SIG-M5 treated with dmso at 0.1 percent for 504 hours (cell line): ENCODE measurements around the gene GPATCH4.
"Not testable (repeated sequence)": the region's sequence is repeated elsewhere in the genome, so short reads cannot be mapped to it uniquely, and the experiment has no call there.

ENCODE experiments used
- DNase-seq: peaks from one replicate; lab custom pipeline; 2025; ENCODE audit not compliant: unreplicated experiment; lab: John Stamatoyannopoulos, UW

GPATCH4 gene

DNA sequence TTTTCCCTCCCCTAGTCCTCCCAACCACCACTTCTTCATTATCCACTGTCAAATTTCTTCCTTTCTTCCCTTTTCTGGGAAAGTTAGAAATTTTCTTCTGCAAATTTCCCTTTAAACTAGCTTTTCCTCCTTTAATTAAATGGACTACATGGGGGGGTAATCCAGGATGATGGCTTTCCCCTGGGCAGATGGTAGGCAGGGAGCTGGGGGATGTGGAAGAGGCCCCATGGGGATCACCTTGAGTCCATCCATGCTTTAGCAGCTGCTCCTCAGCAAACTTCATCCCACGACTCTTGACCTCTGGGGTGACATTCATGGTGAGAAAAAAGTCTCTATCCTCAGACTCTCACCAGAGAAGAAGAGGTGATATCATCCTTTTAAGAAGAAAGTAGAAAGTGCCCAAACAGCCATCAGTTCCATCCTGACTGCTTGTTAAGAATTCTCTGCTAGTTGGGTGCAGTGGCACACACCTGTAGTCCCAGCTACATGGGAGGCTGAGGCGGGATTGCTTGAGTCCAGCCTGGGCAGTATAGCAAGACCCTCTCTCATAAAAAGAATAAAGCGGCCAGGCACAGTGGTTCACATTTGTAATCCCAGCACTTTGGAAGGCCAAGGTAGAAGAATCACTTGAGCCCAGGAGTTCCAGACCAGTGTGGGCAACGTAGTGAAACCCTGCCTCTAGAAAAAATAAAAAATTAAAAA lies 2.4 kb downstream of the GPATCH4 start:
- DNase-seq: no peak

DNA sequence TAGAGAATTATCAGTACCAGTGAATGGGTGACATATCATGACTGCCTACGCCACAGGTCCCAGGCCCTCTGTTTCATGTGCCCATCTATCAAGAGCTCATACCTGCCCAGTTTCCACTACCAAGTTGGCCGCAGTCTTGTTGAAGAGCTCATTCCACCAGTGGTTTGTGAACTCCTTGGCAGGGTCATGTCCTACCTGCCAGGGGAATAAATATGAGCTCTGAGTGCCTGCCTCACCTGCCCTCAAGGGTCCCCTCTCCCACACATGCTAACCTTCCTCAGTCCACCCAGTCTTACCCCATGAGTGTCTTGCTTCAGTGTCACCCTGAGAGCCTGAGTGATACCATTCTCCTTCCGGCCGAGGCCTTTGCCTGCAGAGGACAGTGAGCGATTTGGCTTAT lies 3.2 kb downstream of the GPATCH4 start:
- DNase-seq: no peak

DNA sequence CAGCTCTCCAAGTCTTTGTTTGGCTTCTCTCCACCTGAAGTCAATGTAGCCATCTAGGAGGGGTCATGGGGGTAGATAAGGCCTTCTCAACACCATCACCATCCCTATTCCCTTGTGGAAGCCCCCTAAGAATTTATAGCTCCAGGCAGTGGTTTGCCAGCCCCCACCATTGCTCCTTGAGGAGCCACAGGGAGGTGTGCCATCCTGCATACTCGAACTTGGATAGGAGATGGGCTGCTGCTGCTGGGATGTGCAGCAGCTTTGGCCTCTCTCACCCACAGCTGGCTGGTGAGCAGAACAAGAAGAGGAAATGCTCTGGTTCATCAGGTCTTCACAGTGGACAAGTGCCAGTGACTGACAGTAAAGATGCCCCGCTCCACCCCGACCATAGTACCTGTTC lies 4.9 kb downstream of the GPATCH4 start:
- no peak for DNase-seq

DNA sequence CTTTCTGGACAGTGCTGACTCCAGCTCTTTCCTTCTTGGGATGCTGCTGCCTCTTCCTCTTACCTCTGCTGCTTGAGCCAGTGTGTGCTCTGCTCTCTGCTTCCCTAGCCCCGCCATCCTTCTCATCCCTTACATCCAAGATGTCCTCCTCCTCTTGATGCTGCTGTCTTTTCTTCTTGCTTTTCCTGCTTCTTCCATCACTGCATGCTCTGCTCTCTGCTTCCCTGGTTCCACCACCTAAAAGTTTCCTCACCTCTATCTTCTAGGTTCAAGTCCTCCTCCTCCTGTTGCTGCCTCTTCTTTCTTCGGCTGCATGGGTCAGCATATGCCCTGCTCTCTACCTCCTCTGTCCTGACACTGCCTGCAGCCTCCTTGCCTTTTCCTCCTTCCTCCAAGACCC lies 6.3 kb downstream of the GPATCH4 start:
- no peak for DNase-seq

DNA sequence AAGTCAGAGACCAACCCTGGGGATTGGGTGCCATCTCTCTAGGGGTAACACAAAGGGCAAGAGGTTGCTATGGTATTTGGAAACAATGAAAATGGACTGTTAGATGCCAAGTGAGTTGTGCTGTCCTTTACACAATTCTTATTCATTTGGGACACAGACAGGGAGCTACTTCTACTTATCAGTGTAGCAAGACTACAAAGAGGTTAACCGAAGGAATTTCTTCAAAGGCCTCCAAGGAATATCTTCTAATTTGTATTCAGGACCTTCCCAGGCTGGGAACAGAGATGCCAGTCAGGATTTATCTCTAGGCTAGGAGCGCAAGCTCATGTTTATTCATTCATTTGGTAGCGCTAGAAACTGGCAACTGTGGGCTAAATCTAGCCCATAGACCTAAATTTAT lies 7.1 kb downstream of the GPATCH4 start:
- no peak for DNase-seq

DNA sequence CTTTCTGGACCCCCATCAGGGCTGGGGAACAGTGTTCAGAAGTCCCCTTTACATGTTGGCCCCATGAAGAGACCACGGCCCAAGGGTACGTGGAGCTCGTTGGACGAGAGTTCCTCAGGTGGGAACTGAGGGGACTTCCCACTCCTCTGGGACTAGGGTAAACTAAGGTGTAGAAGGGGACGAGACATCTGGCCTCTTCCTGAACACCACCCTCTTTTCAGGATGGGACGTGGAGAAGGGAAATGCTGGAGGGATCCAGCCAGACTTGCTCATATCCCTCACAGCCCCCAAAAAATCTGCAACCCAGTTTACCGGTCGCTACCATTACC lies 7.7 kb downstream of the GPATCH4 start:
- DNase-seq: no peak

DNA sequence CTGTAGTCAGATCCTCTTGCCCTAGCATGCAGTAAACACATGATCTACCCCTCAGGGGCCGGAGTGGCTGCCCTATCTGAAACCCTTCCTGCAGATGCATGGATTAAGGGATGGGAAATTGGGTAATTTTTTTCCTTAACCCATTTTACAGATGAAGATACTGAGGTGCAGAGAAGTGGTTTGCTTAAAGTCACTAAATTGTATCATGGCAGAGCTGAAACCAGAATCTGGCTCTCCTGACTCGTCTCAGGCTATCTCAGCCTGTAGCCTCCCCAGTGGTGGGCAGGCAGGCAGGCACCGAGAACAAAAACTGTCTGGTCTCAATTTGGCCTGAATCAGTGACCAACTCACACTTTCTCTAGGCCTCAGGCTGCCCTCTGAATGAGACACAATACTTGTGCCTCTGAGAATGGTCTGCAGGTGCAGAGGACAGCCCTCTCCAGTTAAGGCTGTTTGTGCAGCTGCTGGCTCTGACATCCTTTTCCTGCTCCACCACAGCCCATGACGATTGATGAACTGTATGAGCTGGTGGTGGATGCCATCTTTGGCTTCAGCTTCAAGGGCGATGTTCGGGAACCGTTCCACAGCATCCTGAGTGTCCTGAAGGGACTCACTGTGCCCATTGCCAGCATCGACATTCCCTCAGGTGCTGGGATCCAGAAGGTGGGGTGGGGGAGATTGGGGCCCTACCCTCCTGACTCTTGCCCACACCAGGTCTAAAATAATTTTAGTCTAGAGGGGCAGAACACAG lies 8.2 kb downstream of the GPATCH4 start:
- no peak for DNase-seq

DNA sequence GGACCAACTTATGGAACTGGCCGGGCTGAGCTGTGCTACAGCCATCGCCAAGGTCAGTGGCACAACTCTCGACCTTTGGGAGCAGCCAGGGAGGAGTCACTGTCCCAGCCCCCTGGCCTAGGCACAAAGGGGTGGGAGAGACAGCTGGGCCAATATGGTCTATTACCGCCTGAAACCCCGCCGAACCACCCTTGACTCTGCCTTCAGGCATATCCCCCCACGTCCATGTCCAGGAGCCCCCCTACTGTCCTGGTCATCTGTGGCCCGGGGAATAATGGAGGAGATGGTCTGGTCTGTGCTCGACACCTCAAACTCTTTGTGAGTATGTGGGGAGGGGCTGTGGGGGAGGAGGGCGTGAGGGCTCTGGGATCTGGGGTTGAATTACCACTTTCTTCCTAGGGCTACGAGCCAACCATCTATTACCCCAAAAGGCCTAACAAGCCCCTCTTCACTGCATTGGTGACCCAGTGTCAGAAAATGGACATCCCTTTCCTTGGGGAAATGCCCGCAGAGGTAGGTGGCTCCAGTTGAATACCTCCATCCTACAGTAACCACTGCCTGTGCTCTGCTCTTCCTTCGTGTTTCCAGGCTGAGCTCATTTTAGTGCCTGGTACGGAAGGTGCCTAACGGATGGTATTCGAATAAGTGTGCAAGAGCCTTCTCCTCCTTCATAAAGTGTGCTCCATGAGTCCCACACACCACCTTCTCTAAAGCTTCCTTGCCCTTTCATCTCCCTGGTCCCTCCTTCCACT lies 8.9 kb downstream of the GPATCH4 start:
- DNase-seq: no peak

DNA sequence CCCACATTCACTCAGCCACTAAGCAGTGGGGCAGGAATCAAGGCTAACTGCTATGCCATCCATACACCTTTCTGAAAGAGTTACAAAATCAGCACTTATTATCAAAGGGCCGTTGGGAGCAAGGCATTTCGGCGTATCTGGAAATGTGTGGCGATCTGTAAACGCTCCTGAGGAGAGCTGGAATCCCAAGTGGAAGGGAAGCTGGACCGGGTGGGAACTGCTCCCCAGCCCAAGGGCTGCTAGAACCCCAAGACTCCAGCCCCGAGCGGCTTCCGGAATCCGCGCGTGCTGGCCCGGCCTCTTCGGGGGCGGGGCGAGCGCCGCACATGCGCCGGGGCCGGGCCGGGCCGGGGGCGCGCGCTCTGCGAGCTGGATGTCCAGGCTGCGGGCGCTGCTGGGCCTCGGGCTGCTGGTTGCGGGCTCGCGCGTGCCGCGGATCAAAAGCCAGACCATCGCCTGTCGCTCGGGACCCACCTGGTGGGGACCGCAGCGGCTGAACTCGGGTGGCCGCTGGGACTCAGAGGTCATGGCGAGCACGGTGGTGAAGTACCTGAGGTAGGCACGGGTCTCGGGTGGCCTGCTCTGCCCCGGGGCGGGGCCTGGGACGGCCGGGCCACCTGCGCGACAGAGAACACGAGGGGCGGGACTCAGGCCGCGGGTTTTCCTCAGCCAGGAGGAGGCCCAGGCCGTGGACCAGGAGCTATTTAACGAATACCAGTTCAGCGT lies 9.7 kb downstream of the GPATCH4 start, which contains the start of gene NAXE:
Gene NAXE (plus strand): TSS at position 345 of the 726 bp plus-strand sequence. CDS start 29 bp downstream, at position 374.
- peak; percentile 65 for DNase-seq

DNA sequence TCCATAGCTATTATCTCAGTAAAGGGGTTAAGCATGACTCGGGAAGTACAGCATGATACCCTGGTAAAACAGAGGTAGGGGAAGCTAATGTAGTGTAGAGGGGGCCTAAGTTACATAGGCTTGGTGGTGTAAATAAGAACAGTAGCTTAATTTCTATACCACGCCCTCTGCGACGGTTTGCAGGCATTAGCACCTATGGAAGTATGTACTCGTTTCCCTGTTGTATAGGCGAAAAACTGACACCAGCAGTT lies 10.2 kb downstream of the GPATCH4 start:
- no peak for DNase-seq

DNA sequence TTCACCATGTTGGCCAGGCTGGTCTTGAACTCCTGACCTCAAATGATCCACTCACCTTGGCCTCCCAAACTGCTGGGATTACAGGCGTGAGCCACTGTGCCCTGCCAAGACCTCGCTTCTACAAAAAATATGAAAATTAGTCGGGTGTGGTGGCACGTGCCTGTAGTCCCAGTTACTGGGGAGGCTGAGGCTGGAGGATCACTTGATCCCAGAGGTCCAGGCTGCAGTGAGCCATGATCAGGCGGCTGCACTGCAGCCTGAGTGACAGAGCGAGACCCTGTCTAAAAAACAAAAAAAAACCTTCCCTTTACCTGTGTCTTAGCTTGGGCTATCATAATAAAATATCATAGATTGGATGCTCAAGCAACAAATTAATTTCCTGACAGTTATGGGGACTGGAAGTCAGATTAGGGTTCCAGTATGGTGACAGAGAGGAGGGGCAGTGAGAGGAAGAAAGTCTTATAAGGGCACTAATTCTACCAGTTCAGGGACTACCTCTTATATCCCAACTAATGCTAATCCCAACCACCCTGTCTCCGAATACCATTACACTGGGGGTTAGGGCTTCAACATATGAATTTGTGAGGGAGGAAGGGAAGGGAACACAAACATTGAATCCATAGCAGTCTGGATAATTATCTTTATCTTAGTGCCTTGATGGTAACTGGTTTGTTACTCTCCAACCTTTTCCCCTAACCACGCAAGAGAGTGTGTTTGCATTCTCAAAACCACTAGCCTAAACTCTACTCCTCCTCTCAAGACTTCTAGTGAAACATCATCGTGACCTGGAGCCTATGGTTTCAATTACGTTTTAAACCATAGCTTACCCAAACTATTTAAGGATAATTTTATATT lies 10.7 kb downstream of the GPATCH4 start:
- DNase-seq: no peak

DNA sequence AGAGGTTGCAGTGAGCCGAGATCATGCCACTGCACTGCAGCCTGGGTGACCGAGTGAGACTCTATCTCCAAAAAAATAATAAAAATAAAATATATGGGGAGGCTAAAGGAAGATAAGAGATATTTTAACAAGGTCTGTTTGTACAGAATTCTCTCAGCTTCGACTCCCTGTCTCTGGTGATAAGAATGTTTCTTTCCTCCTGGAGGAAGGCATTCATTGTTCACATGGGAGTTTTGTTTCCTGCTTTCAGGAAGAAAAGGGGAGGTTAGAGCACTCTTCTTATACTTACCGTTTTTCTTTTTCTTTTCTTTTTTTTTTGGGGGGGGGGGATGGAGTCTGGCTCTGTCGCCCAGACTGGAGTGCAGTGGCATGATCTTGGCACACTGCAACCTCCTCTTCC lies 11.7 kb downstream of the GPATCH4 start:
- no peak for DNase-seq

DNA sequence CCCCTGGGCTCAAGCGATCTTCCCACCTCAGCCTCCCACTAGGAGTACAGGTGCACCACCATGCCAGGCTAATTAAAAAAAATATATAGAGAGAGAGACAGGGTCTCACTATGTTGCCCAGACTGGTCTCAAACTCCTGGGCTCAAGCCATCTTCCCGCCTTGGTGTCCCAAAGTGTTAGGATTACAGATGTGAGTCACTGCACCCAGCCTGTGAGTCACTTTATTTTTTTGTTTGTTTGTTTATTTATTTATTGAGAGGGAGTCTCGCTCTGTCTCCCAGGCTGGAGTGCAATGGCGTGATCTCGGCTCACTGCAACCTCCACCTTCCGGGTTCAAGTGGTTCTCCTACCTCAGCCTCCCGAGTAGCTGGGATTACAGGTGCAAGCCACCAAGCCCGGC lies 13.4 kb downstream of the GPATCH4 start:
- not testable (repeated sequence) for DNase-seq

DNA sequence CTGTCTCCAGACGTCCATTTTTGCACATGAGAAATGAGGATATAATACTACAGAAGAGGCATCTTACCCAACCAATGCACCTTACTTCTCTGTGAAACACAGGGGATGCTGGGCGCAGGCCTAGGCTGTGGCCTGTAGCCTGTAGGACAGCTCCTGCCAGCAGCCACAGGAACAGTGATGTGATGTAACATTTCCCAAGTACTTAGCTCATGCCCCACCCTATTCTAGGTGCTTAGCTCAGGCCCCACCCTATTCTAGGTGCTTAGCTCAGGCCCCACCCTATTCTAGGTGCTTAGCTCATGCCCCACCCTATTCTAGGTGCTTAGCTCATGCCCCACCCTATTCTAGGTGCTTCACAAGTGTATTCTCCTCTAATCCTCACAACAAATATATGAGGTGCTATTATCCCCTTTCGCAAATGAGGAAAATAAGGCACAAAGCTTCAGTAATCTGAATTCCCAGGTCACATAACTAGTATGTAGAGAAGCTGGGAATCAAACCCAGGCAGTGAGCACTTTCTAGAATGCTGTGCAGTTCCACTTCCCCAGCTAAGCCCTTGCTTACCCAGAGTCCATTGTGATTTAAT lies 14.3 kb downstream of the GPATCH4 start:
- no peak for DNase-seq

DNA sequence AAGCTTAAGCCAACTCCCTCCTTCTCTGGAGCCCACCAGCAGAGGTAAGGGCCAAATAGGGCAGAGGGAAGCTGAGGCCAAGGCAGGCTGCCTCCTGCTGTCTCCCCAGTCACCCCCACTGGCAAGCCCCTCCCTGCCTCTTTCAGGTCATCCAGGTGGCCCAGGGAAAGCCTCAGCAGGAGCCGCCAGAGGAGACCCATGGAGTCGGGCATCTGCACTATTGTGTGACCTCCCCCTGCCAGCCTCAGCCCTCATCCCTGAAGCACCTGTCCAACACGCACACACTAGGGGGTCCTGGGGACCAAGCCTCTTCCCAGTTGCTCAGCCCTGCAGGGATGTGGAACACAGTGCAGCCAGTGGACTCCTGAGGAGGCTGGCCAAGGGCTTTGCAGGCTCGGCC lies 15.0 kb downstream of the GPATCH4 start:
- no peak for DNase-seq

DNA sequence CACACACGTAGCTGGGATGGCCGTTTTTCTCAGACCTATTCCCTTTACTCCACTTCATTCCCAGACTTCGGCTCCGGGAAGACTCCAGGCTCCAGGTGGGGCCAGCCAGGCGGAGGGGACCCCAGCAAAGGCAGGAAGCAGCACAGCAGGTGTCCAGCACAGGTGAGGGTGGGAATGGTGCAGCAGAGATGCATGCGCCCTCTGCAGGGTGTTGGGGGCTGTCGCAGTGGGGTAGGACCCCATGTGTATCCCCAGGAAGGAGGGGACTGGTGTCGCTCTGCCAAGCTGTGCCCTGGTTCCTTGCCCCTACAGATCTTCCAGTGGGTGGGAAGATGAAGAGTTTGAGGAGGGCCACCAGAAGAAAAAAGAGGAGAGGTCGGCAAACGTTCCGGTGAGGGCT lies 16.5 kb downstream of the GPATCH4 start:
- DNase-seq: no peak

DNA sequence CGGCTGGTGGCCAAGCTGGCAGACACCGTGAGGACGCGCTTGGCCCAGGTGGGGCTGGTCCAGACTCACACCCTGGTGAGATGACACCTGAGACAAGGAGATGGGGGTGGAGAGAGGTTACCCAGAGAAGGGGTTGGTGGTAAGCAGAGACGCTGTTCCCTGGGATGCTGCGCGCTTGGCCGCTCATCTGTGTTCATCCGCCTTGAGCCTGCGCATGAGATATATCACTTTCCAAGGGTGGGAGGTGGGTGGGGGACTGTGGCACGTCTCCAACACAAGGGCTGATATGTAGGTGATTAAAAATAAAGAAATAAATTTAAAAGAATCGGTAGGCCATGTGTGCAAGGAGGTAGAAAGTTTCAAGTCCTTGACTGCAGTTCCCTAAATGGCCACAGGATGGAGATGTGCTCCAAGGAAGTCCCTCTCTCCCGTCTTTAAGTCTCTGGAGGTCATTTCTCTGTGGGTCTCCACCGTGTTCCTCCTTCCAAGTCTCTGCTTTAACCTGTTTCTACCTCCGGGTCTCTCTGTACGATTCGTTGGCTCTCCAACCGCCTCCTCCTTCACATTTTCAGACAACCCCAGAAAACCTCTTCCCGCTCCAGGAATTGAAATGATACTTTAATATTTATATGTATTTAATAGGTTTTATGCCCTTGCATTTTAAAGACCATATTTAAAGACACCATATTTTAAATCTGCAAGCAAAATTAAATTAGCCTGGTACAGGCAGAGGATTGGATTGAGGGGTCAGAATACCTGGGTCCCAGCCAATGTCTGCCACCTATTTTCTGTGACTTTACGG lies 17.3 kb downstream of the GPATCH4 start:
- DNase-seq: peak; percentile 88

DNA sequence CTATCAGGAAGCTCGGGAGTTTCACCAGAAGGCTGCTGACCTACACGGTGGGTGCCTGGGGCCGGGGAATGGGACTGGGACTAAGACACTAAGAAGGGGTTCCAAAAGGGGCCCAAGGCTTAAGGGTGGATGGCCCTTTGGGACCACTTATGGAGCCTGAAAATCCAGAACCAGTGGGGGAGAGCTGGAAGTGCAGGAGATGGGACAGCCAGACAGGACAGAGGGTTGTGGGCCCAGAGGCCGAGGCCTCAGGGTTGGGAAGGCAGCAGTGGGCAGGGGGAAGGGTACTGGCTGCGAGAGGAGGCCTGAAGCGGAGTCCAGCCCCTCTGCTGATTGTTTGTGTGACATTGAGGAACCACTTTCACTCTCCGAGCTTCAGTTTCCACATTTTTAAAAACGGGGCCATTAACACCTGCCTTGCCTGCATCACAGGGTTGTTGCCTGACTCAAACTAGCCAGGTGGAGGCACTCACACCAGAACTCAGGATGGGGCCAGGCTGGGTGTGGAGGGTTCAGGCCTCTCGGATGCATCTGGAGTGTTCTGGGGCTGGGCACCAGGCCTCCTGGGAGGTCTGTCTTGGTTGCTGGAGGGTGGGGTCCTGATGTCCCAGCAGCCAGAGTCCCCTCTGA lies 18.8 kb downstream of the GPATCH4 start:
- DNase-seq: no peak
